ENCODE results near the gene SETD1B. TPM values are rescaled to one million over a fixed set of nuclear protein-coding genes. Genes with fewer than 3 reads are reported as not detected.

SETD1B gene
- total RNA-seq, 6 experiments from 2014 or later: 3.7 to 20.0 (median 9.3) TPM

DNA sequence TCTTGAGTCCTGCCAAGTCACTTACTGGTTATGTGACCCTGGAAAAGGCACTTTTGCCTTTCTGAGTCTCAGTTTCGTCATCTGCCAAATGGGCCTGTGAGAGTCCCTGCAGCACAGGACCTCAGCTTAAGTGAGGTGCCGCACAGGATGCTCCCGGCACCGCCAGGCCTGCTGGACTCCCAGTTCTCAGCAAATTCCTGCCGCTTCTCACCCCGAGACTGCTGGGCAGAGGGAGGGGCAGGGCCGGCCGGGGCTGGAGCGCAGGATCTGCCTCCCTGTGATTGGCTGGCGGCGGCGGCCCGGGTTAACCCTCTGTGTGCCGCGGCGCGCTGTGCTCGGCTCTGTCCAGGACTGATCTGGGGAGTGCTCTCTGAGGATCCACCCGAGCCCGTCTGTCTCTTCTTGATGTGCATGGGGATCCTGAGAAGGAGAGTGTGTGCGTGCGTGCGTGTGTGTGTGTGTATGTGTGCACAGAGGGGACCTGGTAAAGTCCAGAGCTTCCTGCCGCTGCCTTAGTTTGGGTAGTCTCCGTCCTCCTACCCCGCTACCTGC, 8.6 kb downstream of the SETD1B start:
- Histone ChIP-seq H3K4me3 (peak overlapping the region; percentile 57 to 75 (median 69)), H3K36me3 (peaks cover 4 to 59% (median 35%) of the 10 kb centered on the region in 4 donors), H3K9me3 (no peaks in the 10 kb centered on the region), H3K27ac (peak overlapping the region in 2 of 3 donors; percentile 59 to 67), H3K27me3 (no peaks in the 10 kb centered on the region), H3K4me1 (peaks cover 0 to 39% (median 16%) of the 10 kb centered on the region in 4 donors)
- ATAC-seq (peak; percentile 80 to 85 (median 82)), DNase-seq (peak; percentile 85 to 87 (median 86))
- intact Hi-C loops (cut with DNase I): loop anchor here in 1 of 2 donors (10.0 kb wide), 1 partner anchor 82 kb away; no protein-coding TSS in a partner anchor
- 20% methylated on average over 1 of the region's 26 CpGs for WGBS (ENCODE audit: insufficient coverage, low coverage, low lambda C conversion rate, missing lambda C conversion rate)
- TF ChIP-seq, protein P1, sequence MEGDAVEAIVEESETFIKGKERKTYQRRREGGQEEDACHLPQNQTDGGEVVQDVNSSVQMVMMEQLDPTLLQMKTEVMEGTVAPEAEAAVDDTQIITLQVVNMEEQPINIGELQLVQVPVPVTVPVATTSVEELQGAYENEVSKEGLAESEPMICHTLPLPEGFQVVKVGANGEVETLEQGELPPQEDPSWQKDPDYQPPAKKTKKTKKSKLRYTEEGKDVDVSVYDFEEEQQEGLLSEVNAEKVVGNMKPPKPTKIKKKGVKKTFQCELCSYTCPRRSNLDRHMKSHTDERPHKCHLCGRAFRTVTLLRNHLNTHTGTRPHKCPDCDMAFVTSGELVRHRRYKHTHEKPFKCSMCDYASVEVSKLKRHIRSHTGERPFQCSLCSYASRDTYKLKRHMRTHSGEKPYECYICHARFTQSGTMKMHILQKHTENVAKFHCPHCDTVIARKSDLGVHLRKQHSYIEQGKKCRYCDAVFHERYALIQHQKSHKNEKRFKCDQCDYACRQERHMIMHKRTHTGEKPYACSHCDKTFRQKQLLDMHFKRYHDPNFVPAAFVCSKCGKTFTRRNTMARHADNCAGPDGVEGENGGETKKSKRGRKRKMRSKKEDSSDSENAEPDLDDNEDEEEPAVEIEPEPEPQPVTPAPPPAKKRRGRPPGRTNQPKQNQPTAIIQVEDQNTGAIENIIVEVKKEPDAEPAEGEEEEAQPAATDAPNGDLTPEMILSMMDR (IDR thresholded peaks at IDR 0.05): peak in 3 of 4 donors; percentile 5 to 18 (median 6)
- peak; percentile 58 for TF ChIP-seq POLR2A (IDR thresholded peaks at IDR 0.05)

DNA sequence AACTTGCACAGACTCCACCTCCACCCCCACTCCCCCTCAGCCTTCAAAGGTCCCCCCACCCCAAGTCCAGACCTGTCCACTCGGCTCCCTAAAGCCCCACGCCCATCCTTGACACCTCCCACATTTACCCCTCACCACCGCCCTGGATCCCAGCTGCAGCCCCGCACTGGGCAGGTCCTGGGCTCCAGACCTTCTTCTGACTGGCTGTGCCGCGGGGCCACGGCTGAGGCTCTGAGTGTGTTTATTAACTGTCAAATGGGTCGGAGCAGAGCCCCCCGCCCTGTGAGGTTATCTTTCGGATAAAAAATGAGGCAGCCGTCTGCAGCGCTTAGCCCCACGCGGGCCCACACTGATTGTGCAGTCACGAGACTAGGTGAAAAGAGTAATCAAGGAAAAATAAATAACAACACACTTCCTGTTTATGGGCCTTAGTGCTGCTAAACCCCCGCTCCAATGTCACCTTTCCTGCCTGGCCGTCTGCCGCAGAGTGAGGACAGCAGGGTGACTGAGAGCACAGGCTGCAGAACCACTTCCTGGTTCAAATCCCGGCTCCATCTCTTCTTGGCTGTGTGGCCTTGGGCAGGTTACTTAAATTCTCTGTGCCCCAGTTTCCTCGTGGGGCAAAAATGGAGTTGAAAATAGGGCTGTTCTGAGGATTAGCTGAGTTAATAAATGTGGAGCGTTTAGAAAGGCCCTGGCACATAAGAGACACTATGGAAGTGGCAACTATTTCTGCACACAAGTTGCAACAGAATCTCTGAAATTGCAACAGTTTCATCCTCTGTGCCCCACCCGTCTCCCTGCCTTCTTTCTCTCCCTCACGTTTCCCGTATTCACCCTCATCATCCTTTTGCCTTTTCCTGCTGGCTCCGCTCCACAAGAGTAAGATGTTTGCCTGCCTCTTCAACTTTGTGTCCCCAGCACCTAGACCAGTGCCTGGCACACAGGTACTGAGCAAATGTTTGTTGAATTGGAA, 9.4 kb downstream of the SETD1B start:
- Histone ChIP-seq H3K9me3 (no peaks in the 10 kb centered on the region), H3K36me3 (peaks cover 9 to 66% (median 37%) of the 10 kb centered on the region in 4 donors), H3K4me1 (peaks cover 0 to 33% (median 15%) of the 10 kb centered on the region in 4 donors), H3K27me3 (no peaks in the 10 kb centered on the region), H3K4me3 (peak overlapping the region in 2 of 3 donors; percentile 69 to 75), H3K27ac (peak overlapping the region in 2 of 3 donors; percentile 59 to 67)
- no peak for TF ChIP-seq POLR2A (IDR thresholded peaks at IDR 0.05)
- TF ChIP-seq, protein P1 (IDR thresholded peaks at IDR 0.05): no peak
- peak; percentile 51 to 62 (median 52) for DNase-seq
- peak in 3 of 4 donors; percentile 0 to 34 (median 6) for ATAC-seq
- intact Hi-C loops (cut with DNase I): loop anchor here in 1 of 2 donors (10.0 kb wide), 1 partner anchor 82 kb away; no protein-coding TSS in a partner anchor
- WGBS (ENCODE audit: insufficient coverage, low coverage, low lambda C conversion rate, missing lambda C conversion rate): 22% methylated on average over 23 of the region's 25 CpGs

DNA sequence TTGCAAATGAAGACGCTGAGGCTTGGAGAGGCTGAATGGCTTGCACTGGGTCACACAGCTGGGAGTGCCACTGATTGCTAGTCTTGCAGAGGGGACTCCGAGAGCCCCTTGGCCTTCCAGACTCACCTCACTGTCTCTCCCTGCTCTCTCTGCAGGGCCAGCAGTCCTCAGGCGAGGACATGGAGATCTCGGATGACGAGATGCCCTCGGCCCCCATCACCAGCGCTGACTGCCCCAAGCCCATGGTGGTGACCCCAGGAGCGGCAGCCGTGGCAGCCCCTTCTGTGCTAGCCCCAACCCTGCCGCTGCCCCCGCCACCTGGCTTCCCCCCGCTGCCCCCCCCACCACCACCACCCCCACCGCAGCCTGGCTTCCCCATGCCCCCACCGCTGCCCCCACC, 10.1 kb downstream of the SETD1B start:
- Histone ChIP-seq H3K9me3 (no peaks in the 10 kb centered on the region), H3K4me3 (no peak overlapping the region), H3K36me3 (peaks cover 9 to 66% (median 38%) of the 10 kb centered on the region in 4 donors), H3K27me3 (no peaks in the 10 kb centered on the region), H3K4me1 (peaks cover 0 to 33% (median 15%) of the 10 kb centered on the region in 4 donors), H3K27ac (no peak overlapping the region)
- intact Hi-C loops (cut with DNase I): loop anchor here in 1 of 2 donors (10.0 kb wide), 1 partner anchor 81 kb away; no protein-coding TSS in a partner anchor
- TF ChIP-seq, protein P1 (IDR thresholded peaks at IDR 0.05): no peak
- TF ChIP-seq POLR2A (IDR thresholded peaks at IDR 0.05): no peak
- DNase-seq (peak in 1 of 3 donors; percentile 17), ATAC-seq (no peak)
- 90% methylated on average over 2 of the region's 14 CpGs for WGBS (ENCODE audit: insufficient coverage, low coverage, low lambda C conversion rate, missing lambda C conversion rate)

DNA sequence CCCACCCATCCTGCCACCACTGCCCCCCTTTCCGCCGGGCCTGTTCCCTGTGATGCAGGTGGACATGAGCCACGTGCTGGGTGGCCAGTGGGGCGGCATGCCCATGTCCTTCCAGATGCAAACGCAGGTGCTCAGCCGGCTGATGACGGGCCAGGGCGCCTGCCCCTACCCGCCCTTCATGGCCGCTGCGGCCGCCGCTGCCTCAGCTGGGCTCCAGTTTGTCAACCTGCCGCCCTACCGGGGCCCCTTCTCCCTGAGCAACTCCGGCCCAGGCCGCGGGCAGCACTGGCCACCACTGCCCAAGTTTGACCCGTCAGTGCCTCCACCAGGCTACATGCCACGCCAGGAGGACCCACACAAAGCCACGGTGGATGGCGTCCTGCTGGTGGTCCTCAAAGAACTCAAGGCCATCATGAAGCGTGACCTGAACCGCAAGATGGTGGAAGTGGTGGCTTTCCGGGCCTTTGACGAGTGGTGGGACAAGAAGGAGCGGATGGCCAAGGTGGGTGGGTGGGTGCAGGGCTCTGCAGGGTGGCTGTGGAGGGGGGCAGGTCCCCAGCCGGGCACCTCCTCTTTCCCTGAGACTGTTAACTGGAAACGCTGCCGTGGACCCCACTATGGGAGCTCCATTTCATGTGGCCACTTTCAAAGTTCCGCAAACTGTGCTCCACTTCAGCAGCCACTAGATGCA, 10.8 kb downstream of the SETD1B start:
- Histone ChIP-seq H3K27me3 (no peaks in the 10 kb centered on the region), H3K4me1 (peaks cover 0 to 33% (median 15%) of the 10 kb centered on the region in 4 donors), H3K36me3 (peaks cover 7 to 66% (median 38%) of the 10 kb centered on the region in 4 donors), H3K9me3 (no peaks in the 10 kb centered on the region), H3K4me3 (no peak overlapping the region), H3K27ac (no peak overlapping the region)
- intact Hi-C loops (cut with DNase I): loop anchor here in 1 of 2 donors (10.0 kb wide), 1 partner anchor 80 kb away; no protein-coding TSS in a partner anchor
- ATAC-seq (no peak), DNase-seq (peak in 2 of 3 donors; percentile 27 to 58)
- TF ChIP-seq, protein P1 (IDR thresholded peaks at IDR 0.05): no peak
- TF ChIP-seq POLR2A (IDR thresholded peaks at IDR 0.05): no peak
- 83% methylated on average over 1 of the region's 31 CpGs for WGBS (ENCODE audit: insufficient coverage, low coverage, low lambda C conversion rate, missing lambda C conversion rate)
